ENCODE measurements around the gene HOMER2. TPM values are rescaled to one million over a fixed set of nuclear protein-coding genes. Genes with fewer than 3 reads are reported as not detected.
A peak's percentile ranks its signal among the peaks of the same experiment; 100 is the strongest.

The HOMER2 gene
- total and polyA plus RNA-seq, 2 donors (not counting 1 experiment from before 2014, with no cell fraction given) = 1.1 to 9.9 TPM

DNA sequence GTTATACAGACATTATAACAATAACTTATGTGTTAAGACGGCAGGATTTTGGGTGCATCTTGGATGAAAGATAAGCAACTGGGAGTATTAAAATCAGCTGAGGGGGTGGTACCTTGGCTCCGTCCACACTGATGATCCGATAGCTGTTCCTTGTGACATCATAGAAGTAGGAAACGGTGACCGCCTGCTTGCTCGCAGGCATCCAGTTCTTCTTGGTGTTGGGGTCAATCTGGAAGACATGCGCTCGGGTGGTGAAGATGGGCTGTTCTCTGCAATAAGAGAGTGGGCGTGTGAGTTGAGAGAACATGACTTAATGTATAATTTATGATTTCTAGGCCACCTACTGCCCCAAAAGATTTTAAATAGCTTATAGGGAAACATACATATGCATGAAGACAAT, 59.9 kb downstream of the HOMER2 start:
- H3K27me3 ChIP-seq (ENCODE audit: control insufficient read depth, insufficient read depth, low read length) = no peaks in the 10 kb centered on the region
- no peak overlapping the region for H3K4me3 ChIP-seq (replicated peaks in 1 of 4; ENCODE audit: control extremely low read depth in 1 of 4, insufficient read depth in 1 of 4, low read depth in 3 of 4, low read length in 4 of 4)
- no peaks in the 10 kb centered on the region for H3K79me2 ChIP-seq (ENCODE audit: control insufficient read depth, insufficient read depth, low read length)
- H3K9ac ChIP-seq (ENCODE audit: insufficient read depth, low read length) = no peak overlapping the region
- no peaks in the 10 kb centered on the region for H3K9me3 ChIP-seq (ENCODE audit: control insufficient read depth, insufficient read depth, low read depth, low read length)
- no peaks in the 10 kb centered on the region for H3K36me3 ChIP-seq (ENCODE audit: control insufficient read depth, insufficient read depth, low read length)
- DNase-seq (ENCODE audit: low read depth in 2 of 2) = no peak
- H3K4me1 ChIP-seq (ENCODE audit: control insufficient read depth, extremely low read depth, insufficient read depth, low read length) = no peaks in the 10 kb centered on the region
- H3K27ac ChIP-seq (ENCODE audit: insufficient read depth, low read length) = no peak overlapping the region
- H4K20me1 ChIP-seq (ENCODE audit: control insufficient read depth, extremely low read depth, insufficient read depth, low read length) = no peaks in the 10 kb centered on the region
- H3K4me2 ChIP-seq (ENCODE audit: extremely low read depth, insufficient read depth, low read length) = no peak overlapping the region
- TF ChIP-seq EZH2 (IDR thresholded peaks at IDR 0.05; ENCODE audit: low read length, missing control alignments) (no peak), CTCF (conservative IDR thresholded peaks at IDR 0.05 in 1 of 2, IDR thresholded peaks at IDR 0.05 in 1 of 2; ENCODE audit: low read depth in 1 of 2, low read length in 2 of 2) (no peak)
- no peak overlapping the region for H2AFZ ChIP-seq (ENCODE audit: low read length)

- H3K4me2 ChIP-seq (ENCODE audit: extremely low read depth, insufficient read depth, low read length) = no peak overlapping the region
- no peak overlapping the region for H3K27ac ChIP-seq (ENCODE audit: insufficient read depth, low read length)
- no peak overlapping the region for H2AFZ ChIP-seq (ENCODE audit: low read length)
- TF ChIP-seq CTCF (conservative IDR thresholded peaks at IDR 0.05 in 1 of 2, IDR thresholded peaks at IDR 0.05 in 1 of 2; ENCODE audit: low read depth in 1 of 2, low read length in 2 of 2) = no peak
- TF ChIP-seq EZH2 (IDR thresholded peaks at IDR 0.05; ENCODE audit: low read length, missing control alignments) = no peak
- H3K9ac ChIP-seq (ENCODE audit: insufficient read depth, low read length) = no peak overlapping the region
- H3K79me2 ChIP-seq (ENCODE audit: control insufficient read depth, insufficient read depth, low read length) = no peaks in the 10 kb centered on the region
- no peak for DNase-seq (ENCODE audit: low read depth in 2 of 2)
- no peaks in the 10 kb centered on the region for H3K36me3 ChIP-seq (ENCODE audit: control insufficient read depth, insufficient read depth, low read length)
- H4K20me1 ChIP-seq (ENCODE audit: control insufficient read depth, extremely low read depth, insufficient read depth, low read length) = no peaks in the 10 kb centered on the region
- no peak overlapping the region for H3K4me3 ChIP-seq (replicated peaks in 1 of 4; ENCODE audit: control extremely low read depth in 1 of 4, insufficient read depth in 1 of 4, low read depth in 3 of 4, low read length in 4 of 4)
- no peaks in the 10 kb centered on the region for H3K27me3 ChIP-seq (ENCODE audit: control insufficient read depth, insufficient read depth, low read length)
- no peaks in the 10 kb centered on the region for H3K9me3 ChIP-seq (ENCODE audit: control insufficient read depth, insufficient read depth, low read depth, low read length)
- no peaks in the 10 kb centered on the region for H3K4me1 ChIP-seq (ENCODE audit: control insufficient read depth, extremely low read depth, insufficient read depth, low read length)
Measured at GRCh38 chr15:82890995-82891390, 61.5 kb downstream of the HOMER2 start.

DNA sequence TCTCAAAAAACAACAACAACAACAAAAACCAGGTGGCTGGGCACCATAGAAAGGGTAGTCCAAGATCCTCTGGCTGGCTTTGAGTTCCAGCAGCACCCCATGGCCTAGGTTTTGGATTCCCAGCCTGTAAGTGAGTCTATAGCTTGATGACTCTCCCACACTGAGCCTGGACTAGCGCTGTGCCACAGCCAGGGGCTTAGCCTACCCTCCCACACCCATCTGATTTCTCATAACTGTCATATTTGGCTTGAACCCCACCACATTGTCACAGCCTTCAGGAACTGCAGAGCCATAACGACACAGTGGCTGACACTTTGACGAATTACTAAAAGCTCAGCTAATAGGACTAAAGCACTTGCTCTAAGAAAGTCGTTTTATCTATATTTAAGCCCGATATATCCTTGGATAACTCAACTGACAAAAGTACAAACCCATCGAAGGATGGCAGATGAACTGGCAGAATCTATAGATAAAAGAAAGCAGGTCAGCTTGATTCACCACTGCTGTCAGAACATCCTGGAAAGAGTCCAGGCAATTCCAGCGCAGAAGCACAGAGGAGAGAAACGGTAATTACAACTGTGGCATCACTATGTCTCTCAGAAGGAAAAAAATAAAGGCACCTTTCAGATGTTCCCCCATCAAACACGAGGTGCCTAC, 62.1 kb downstream of the HOMER2 start:
- no peaks in the 10 kb centered on the region for H3K9me3 ChIP-seq (ENCODE audit: control insufficient read depth, insufficient read depth, low read depth, low read length)
- H3K4me1 ChIP-seq (ENCODE audit: control insufficient read depth, extremely low read depth, insufficient read depth, low read length) = no peaks in the 10 kb centered on the region
- H3K4me2 ChIP-seq (ENCODE audit: extremely low read depth, insufficient read depth, low read length) = no peak overlapping the region
- H3K27ac ChIP-seq (ENCODE audit: insufficient read depth, low read length) = no peak overlapping the region
- TF ChIP-seq EZH2 (IDR thresholded peaks at IDR 0.05; ENCODE audit: low read length, missing control alignments) (no peak), CTCF (conservative IDR thresholded peaks at IDR 0.05 in 1 of 2, IDR thresholded peaks at IDR 0.05 in 1 of 2; ENCODE audit: low read depth in 1 of 2, low read length in 2 of 2) (no peak)
- peak in 1 of 2 donors; percentile 18 for DNase-seq (ENCODE audit: low read depth in 2 of 2)
- no peak overlapping the region for H2AFZ ChIP-seq (ENCODE audit: low read length)
- H4K20me1 ChIP-seq (ENCODE audit: control insufficient read depth, extremely low read depth, insufficient read depth, low read length) = no peaks in the 10 kb centered on the region
- H3K9ac ChIP-seq (ENCODE audit: insufficient read depth, low read length) = no peak overlapping the region
- H3K4me3 ChIP-seq (replicated peaks in 1 of 4; ENCODE audit: control extremely low read depth in 1 of 4, insufficient read depth in 1 of 4, low read depth in 3 of 4, low read length in 4 of 4) = no peak overlapping the region
- H3K27me3 ChIP-seq (ENCODE audit: control insufficient read depth, insufficient read depth, low read length) = no peaks in the 10 kb centered on the region
- no peaks in the 10 kb centered on the region for H3K36me3 ChIP-seq (ENCODE audit: control insufficient read depth, insufficient read depth, low read length)
- H3K79me2 ChIP-seq (ENCODE audit: control insufficient read depth, insufficient read depth, low read length) = no peaks in the 10 kb centered on the region

Measured in fibroblast of lung (primary cell).